ENCODE results near the gene FAM9B. TPM values are rescaled to one million over a fixed set of nuclear protein-coding genes. Genes with fewer than 3 reads are reported as not detected.
"Not testable (repeated sequence)": the region's sequence is repeated elsewhere in the genome, so short reads cannot be mapped to it uniquely, and the experiment has no call there.

FAM9B gene
- polyA plus RNA-seq, 6 donors from 2014 or later: not detected

- no peak overlapping the region for H3K4me3 Mint-ChIP-seq
- H3K27ac Mint-ChIP-seq: no peak overlapping the region
- DNase-seq (no peak), ATAC-seq (ENCODE audit: low read depth in 2 of 2) (no peak)
- H3K9me3 Mint-ChIP-seq: peaks cover 0 to 7% (median 2%) of the 10 kb centered on the region in 7 donors
- no peaks in the 10 kb centered on the region for H3K36me3 Mint-ChIP-seq
- no peaks in the 10 kb centered on the region for H3K4me1 Mint-ChIP-seq
- H3K27me3 Mint-ChIP-seq: peaks cover 0 to 5% (median 4%) of the 10 kb centered on the region in 3 donors
These were observed 341 bp downstream of the FAM9B start for GRCh38 chrX:9033586-9033985.

- Mint-ChIP-seq H3K27ac (no peak overlapping the region), H3K4me1 (no peaks in the 10 kb centered on the region), H3K9me3 (peaks cover 0 to 7% (median 2%) of the 10 kb centered on the region in 7 donors), H3K27me3 (peaks cover 0 to 9% (median 8%) of the 10 kb centered on the region in 3 donors), H3K36me3 (no peaks in the 10 kb centered on the region), H3K4me3 (no peak overlapping the region)
- DNase-seq: no peak
- ATAC-seq (ENCODE audit: low read depth in 2 of 2): no peak
These were observed 748 bp downstream of the FAM9B start for GRCh38 chrX:9033179-9033578.

- no peak overlapping the region for H3K4me3 Mint-ChIP-seq
- no peak for DNase-seq
- no peak for ATAC-seq (ENCODE audit: low read depth in 2 of 2)
These were observed 10.6 kb downstream of the FAM9B start for GRCh38 chrX:9023293-9023692.

GRCh38 chrX:9019151-9019550 lies 14.8 kb downstream of the FAM9B start:
- Mint-ChIP-seq H3K27me3 (peaks cover 0 to 7% (median 0%) of the 10 kb centered on the region in 3 donors), H3K4me1 (no peaks in the 10 kb centered on the region), H3K4me3 (no peak overlapping the region), H3K27ac (no peak overlapping the region), H3K36me3 (no peaks in the 10 kb centered on the region), H3K9me3 (no peaks in the 10 kb centered on the region)
- no peak for ATAC-seq (ENCODE audit: low read depth in 2 of 2)
- DNase-seq: no peak

More at GRCh38 chrX:9023293-9023692, 10.6 kb downstream of the FAM9B start:
- Mint-ChIP-seq H3K4me1 (no peaks in the 10 kb centered on the region), H3K36me3 (no peaks in the 10 kb centered on the region), H3K27ac (no peak overlapping the region), H3K9me3 (no peaks in the 10 kb centered on the region), H3K27me3 (peaks cover 3 to 15% (median 10%) of the 10 kb centered on the region in 3 donors)

- not testable (repeated sequence) for ATAC-seq (ENCODE audit: low read depth in 2 of 2); H3K27ac Mint-ChIP-seq; DNase-seq; H3K4me3 Mint-ChIP-seq; H3K4me1 Mint-ChIP-seq; H3K27me3 Mint-ChIP-seq; H3K9me3 Mint-ChIP-seq; H3K36me3 Mint-ChIP-seq
These were observed 15.6 kb downstream of the FAM9B start for GRCh38 chrX:9018332-9018731.

GRCh38 chrX:9003041-9003440 lies 30.9 kb downstream of the FAM9B start:
- no peak overlapping the region for H3K4me3 Mint-ChIP-seq
- peaks cover 0 to 7% (median 0%) of the 10 kb centered on the region in 7 donors for H3K9me3 Mint-ChIP-seq
- no peaks in the 10 kb centered on the region for H3K36me3 Mint-ChIP-seq
- peak overlapping the region in 1 of 6 donors; percentile 8 for H3K27ac Mint-ChIP-seq
- H3K27me3 Mint-ChIP-seq: no peaks in the 10 kb centered on the region
- peaks cover 4 to 13% (median 10%) of the 10 kb centered on the region in 3 donors for H3K4me1 Mint-ChIP-seq
- DNase-seq: no peak
- peak in 1 of 2 donors; percentile 51 for ATAC-seq (ENCODE audit: low read depth in 2 of 2)

GRCh38 chrX:8988446-8988845 lies 45.5 kb downstream of the FAM9B start:
- Mint-ChIP-seq H3K4me3 (no peak overlapping the region), H3K4me1 (peaks cover 0 to 8% (median 2%) of the 10 kb centered on the region in 3 donors), H3K36me3 (no peaks in the 10 kb centered on the region), H3K27ac (no peak overlapping the region), H3K9me3 (peaks cover 0 to 2% (median 0%) of the 10 kb centered on the region in 7 donors), H3K27me3 (peaks cover 0 to 10% (median 3%) of the 10 kb centered on the region in 3 donors)
- DNase-seq: no peak
- no peak for ATAC-seq (ENCODE audit: low read depth in 2 of 2)

- no peaks in the 10 kb centered on the region for H3K36me3 Mint-ChIP-seq
- peaks cover 0 to 2% (median 0%) of the 10 kb centered on the region in 7 donors for H3K9me3 Mint-ChIP-seq
- DNase-seq (no peak), ATAC-seq (ENCODE audit: low read depth in 2 of 2) (peak in 1 of 2 donors; percentile 45)
- peaks cover 0 to 8% (median 2%) of the 10 kb centered on the region in 3 donors for H3K4me1 Mint-ChIP-seq
- peaks cover 0 to 10% (median 3%) of the 10 kb centered on the region in 3 donors for H3K27me3 Mint-ChIP-seq
- H3K4me3 Mint-ChIP-seq: peak overlapping the region in 1 of 8 donors; percentile 18
- peak overlapping the region in 1 of 6 donors; percentile 75 for H3K27ac Mint-ChIP-seq
These were observed 46.2 kb downstream of the FAM9B start for GRCh38 chrX:8987672-8988250.

GRCh38 chrX:8984231-8984630 lies 49.7 kb downstream of the FAM9B start:
- Mint-ChIP-seq H3K27me3 (peaks cover 6 to 32% (median 21%) of the 10 kb centered on the region in 3 donors), H3K36me3 (no peaks in the 10 kb centered on the region), H3K27ac (no peak overlapping the region), H3K9me3 (peaks cover 0 to 5% (median 0%) of the 10 kb centered on the region in 7 donors), H3K4me3 (no peak overlapping the region), H3K4me1 (peaks cover 0 to 14% (median 2%) of the 10 kb centered on the region in 3 donors)
- DNase-seq (no peak), ATAC-seq (ENCODE audit: low read depth in 2 of 2) (no peak)

GRCh38 chrX:8981723-8982122 lies 52.2 kb downstream of the FAM9B start:
- H3K4me1 Mint-ChIP-seq: peaks cover 0 to 14% (median 0%) of the 10 kb centered on the region in 3 donors

GRCh38 chrX:8980756-8981155 lies 53.2 kb downstream of the FAM9B start:
- peaks cover 9 to 22% (median 21%) of the 10 kb centered on the region in 3 donors for H3K27me3 Mint-ChIP-seq
- H3K4me1 Mint-ChIP-seq: peaks cover 0 to 8% (median 0%) of the 10 kb centered on the region in 3 donors
- DNase-seq (no peak), ATAC-seq (ENCODE audit: low read depth in 2 of 2) (no peak)
- H3K27ac Mint-ChIP-seq: peak overlapping the region in 1 of 6 donors; percentile 23
- no peak overlapping the region for H3K4me3 Mint-ChIP-seq
- H3K9me3 Mint-ChIP-seq: peaks cover 0 to 3% (median 0%) of the 10 kb centered on the region in 7 donors
- H3K36me3 Mint-ChIP-seq: no peaks in the 10 kb centered on the region

More at GRCh38 chrX:8981723-8982122, 52.2 kb downstream of the FAM9B start:
- Mint-ChIP-seq H3K27ac (peak overlapping the region in 1 of 6 donors; percentile 39), H3K4me3 (no peak overlapping the region), H3K9me3 (peaks cover 0 to 5% (median 0%) of the 10 kb centered on the region in 7 donors), H3K27me3 (peaks cover 6 to 22% (median 21%) of the 10 kb centered on the region in 3 donors), H3K36me3 (no peaks in the 10 kb centered on the region)
- DNase-seq (no peak), ATAC-seq (ENCODE audit: low read depth in 2 of 2) (no peak)

Other genes starting within 250 kb of the FAM9B start
- gene FAM9A, start 232.7 kb downstream of the FAM9B start, polyA plus RNA-seq (ENCODE audit: low read depth in 6 of 6): not detected

Data from naive B cell (primary cell).